Measurements from ENCODE around the gene ANKRD33. TPM values are rescaled to one million over a fixed set of nuclear protein-coding genes. Genes with fewer than 3 reads are reported as not detected.

ANKRD33 gene
- total RNA-seq, 2 donors from 2014 or later = not detected

DNA sequence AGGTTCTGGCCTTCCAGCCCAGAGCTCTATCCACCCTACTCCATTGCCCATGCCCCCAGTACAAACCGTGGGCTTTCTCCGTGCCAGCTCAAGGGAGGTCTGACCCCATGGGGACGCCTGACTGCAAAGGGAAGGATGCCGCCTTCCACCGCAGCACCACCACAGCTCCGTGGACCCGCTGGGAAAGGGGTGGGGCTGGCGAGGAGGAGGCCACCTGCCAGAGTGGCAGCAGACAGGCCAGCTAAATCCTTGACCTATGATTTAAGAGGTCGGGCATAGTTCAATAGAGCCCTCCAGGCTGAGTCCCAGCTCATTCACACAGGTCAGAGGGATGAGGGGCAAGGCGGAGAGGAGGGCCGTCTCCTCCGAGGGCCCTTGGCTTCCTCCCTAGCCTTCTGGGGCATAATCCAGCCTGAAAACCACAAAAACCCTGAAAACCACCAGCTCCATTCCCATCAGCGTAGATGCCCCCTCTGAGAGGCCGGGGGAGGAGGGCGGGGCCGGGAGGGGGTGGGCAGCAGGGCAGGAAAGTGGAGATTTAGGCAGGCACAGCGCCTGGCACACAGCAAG, 24.5 kb upstream of the ANKRD33 start:
- no peaks in the 10 kb centered on the region for H3K27me3 ChIP-seq (replicated peaks; ENCODE audit: insufficient read depth)
- no peak for ATAC-seq (ENCODE audit: insufficient number of reproducible peaks, low FRiP score, low read depth)
- peaks cover 6 to 13% of the 10 kb centered on the region in 2 donors for H3K4me1 ChIP-seq (ENCODE audit: control insufficient read depth in 1 of 2, low read depth in 2 of 2)
- H3K9me3 ChIP-seq = no peaks in the 10 kb centered on the region
- H3K4me3 ChIP-seq = peak overlapping the region; percentile 61
- H3K27ac ChIP-seq = no peak overlapping the region
- TF ChIP-seq, protein P1, sequence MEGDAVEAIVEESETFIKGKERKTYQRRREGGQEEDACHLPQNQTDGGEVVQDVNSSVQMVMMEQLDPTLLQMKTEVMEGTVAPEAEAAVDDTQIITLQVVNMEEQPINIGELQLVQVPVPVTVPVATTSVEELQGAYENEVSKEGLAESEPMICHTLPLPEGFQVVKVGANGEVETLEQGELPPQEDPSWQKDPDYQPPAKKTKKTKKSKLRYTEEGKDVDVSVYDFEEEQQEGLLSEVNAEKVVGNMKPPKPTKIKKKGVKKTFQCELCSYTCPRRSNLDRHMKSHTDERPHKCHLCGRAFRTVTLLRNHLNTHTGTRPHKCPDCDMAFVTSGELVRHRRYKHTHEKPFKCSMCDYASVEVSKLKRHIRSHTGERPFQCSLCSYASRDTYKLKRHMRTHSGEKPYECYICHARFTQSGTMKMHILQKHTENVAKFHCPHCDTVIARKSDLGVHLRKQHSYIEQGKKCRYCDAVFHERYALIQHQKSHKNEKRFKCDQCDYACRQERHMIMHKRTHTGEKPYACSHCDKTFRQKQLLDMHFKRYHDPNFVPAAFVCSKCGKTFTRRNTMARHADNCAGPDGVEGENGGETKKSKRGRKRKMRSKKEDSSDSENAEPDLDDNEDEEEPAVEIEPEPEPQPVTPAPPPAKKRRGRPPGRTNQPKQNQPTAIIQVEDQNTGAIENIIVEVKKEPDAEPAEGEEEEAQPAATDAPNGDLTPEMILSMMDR (IDR thresholded peaks at IDR 0.05) = no peak
- no peaks in the 10 kb centered on the region for H3K36me3 ChIP-seq
- no peak for DNase-seq (ENCODE audit: low spot score)

- no peak for DNase-seq (ENCODE audit: low spot score)
- TF ChIP-seq, protein P1 (IDR thresholded peaks at IDR 0.05) = no peak
- no peak overlapping the region for H3K27ac ChIP-seq
- no peaks in the 10 kb centered on the region for H3K9me3 ChIP-seq
- H3K4me1 ChIP-seq (ENCODE audit: control insufficient read depth in 1 of 2, low read depth in 2 of 2) = peaks cover 8 to 19% of the 10 kb centered on the region in 2 donors
- H3K4me3 ChIP-seq = peak overlapping the region; percentile 61
- no peaks in the 10 kb centered on the region for H3K36me3 ChIP-seq
- no peak for ATAC-seq (ENCODE audit: insufficient number of reproducible peaks, low FRiP score, low read depth)
- H3K27me3 ChIP-seq (replicated peaks; ENCODE audit: insufficient read depth) = no peaks in the 10 kb centered on the region
Measured at GRCh38 chr12:51863933-51864832, 23.7 kb upstream of the ANKRD33 start.

DNA sequence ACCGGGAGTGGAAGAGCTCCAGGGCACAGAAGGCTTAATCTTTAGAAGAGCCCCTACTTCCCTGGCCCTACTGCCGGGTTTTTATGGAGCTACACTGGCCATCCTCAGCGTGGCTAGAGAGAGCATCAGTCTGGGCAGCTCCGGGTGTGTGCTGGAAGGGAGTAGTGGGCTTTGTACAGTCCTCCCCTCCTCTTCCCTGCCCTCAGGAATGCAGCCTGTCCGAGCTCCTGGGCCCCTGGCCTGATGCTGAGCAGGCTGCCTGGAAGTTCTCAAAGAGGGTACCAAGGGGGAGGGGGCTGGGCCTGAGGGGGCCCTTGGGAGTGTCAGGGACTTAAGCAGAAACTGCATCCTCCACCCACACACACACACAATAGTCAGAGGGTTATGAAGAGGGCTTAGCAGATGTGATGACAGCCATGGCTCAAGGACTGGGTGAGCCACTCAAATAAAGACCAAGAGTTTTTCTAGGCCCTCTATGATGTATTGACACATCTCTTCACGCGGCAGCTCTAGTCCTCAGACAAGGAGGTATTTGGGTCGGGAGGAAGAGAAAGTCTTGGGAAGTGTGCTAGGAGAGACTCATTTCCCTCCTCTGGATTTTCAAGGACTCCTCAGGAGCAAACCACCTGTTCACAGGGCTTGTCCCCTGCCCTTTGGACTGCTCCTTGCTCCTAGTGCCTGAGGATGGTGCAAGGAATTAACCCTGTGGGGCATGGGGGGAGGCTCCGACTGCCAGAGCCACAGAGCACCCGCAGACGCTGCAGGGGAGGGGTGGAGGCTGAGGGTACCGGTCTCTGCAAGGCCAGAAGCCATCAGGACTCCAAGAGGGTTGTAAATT, 22.9 kb upstream of the ANKRD33 start:
- TF ChIP-seq, protein P1 (IDR thresholded peaks at IDR 0.05) = no peak
- no peak for DNase-seq (ENCODE audit: low spot score)

GRCh38 chr12:51865757-51866270, 22.1 kb upstream of the ANKRD33 start:
- Histone ChIP-seq H3K27me3 (replicated peaks; ENCODE audit: insufficient read depth) (no peaks in the 10 kb centered on the region), H3K36me3 (no peaks in the 10 kb centered on the region), H3K4me3 (no peak overlapping the region), H3K4me1 (ENCODE audit: control insufficient read depth in 1 of 2, low read depth in 2 of 2) (peaks cover 12 to 23% of the 10 kb centered on the region in 2 donors), H3K9me3 (no peaks in the 10 kb centered on the region), H3K27ac (no peak overlapping the region)
- TF ChIP-seq, protein P1 (IDR thresholded peaks at IDR 0.05) = no peak
- ATAC-seq (ENCODE audit: insufficient number of reproducible peaks, low FRiP score, low read depth) (no peak), DNase-seq (ENCODE audit: low spot score) (no peak)

More for the DNA sequence above, 22.9 kb upstream of the ANKRD33 start:
- no peak overlapping the region for H3K4me3 ChIP-seq
- no peak for ATAC-seq (ENCODE audit: insufficient number of reproducible peaks, low FRiP score, low read depth)
- H3K9me3 ChIP-seq = no peaks in the 10 kb centered on the region
- no peaks in the 10 kb centered on the region for H3K27me3 ChIP-seq (replicated peaks; ENCODE audit: insufficient read depth)
- H3K36me3 ChIP-seq = no peaks in the 10 kb centered on the region
- no peak overlapping the region for H3K27ac ChIP-seq
- peaks cover 12 to 23% of the 10 kb centered on the region in 2 donors for H3K4me1 ChIP-seq (ENCODE audit: control insufficient read depth in 1 of 2, low read depth in 2 of 2)

All from thoracic aorta (tissue), 2 donors.